Right kidney (tissue), 9 donors: ENCODE results near the gene ZNF624.
"Not testable (repeated sequence)": the region's sequence is repeated elsewhere in the genome, so short reads cannot be mapped to it uniquely, and the experiment has no call there.

ENCODE experiments used
- DNase-seq: peaks from one replicate; pipeline ENCODE4 v3.0.0-alpha.2; 2016
- long read RNA-seq, 8 donors: transcript quantifications; one replicate each; lab custom pipeline, GENCODE V29; 2026

Gene ZNF624
- long read RNA-seq, donor 1, full-length matches to known transcripts: 4 of 4 reads
- long read RNA-seq, donor 1, partial matches to known transcripts: 0 of 4 reads
- long read RNA-seq, donor 1, other reads (novel, unspliced or antisense): 0 of 4 reads
- long read RNA-seq, donor 2, full-length matches to known transcripts: 4 of 4 reads
- long read RNA-seq, donor 2, partial matches to known transcripts: 0 of 4 reads
- long read RNA-seq, donor 2, other reads (novel, unspliced or antisense): 0 of 4 reads
- long read RNA-seq, donor 3, full-length matches to known transcripts: 1 of 1 reads
- long read RNA-seq, donor 3, partial matches to known transcripts: 0 of 1 reads
- long read RNA-seq, donor 3, other reads (novel, unspliced or antisense): 0 of 1 reads
- long read RNA-seq, donor 4, full-length matches to known transcripts: 4 of 4 reads
- long read RNA-seq, donor 4, partial matches to known transcripts: 0 of 4 reads
- long read RNA-seq, donor 4, other reads (novel, unspliced or antisense): 0 of 4 reads
- long read RNA-seq, donor 5, full-length matches to known transcripts: 6 of 6 reads
- long read RNA-seq, donor 5, partial matches to known transcripts: 0 of 6 reads
- long read RNA-seq, donor 5, other reads (novel, unspliced or antisense): 0 of 6 reads
- long read RNA-seq, donor 6, full-length matches to known transcripts: 11 of 11 reads
- long read RNA-seq, donor 6, partial matches to known transcripts: 0 of 11 reads
- long read RNA-seq, donor 6, other reads (novel, unspliced or antisense): 0 of 11 reads
- long read RNA-seq, donor 7: 0 reads
- long read RNA-seq, donor 8, full-length matches to known transcripts: 6 of 6 reads
- long read RNA-seq, donor 8, partial matches to known transcripts: 0 of 6 reads
- long read RNA-seq, donor 8, other reads (novel, unspliced or antisense): 0 of 6 reads

- peak; percentile 99 for DNase-seq
Observed at GRCh38 chr17:16653367-16654041, at the start of gene ZNF624. ZNF624 (minus strand) TSS chr17:16653850.

- not testable (repeated sequence) for DNase-seq
Observed at GRCh38 chr17:16697603-16698002, 44.0 kb upstream of the ZNF624 start.

GRCh38 chr17:16690447-16690846 is 36.8 kb upstream of the ZNF624 start:
- not testable (repeated sequence) for DNase-seq

- not testable (repeated sequence) for DNase-seq
Observed at GRCh38 chr17:16689731-16690281, 36.2 kb upstream of the ZNF624 start, which contains the start of gene CCDC144A. CCDC144A (plus strand) TSS chr17:16690241; CDS start chr17:16690401, 160 bp downstream.

GRCh38 chr17:16687151-16687550 is 33.5 kb upstream of the ZNF624 start:
- DNase-seq: not testable (repeated sequence)

GRCh38 chr17:16686019-16686418 is 32.4 kb upstream of the ZNF624 start:
- not testable (repeated sequence) for DNase-seq

- DNase-seq: peak; percentile 40
Observed at GRCh38 chr17:16683290-16684138, 29.9 kb upstream of the ZNF624 start.

- DNase-seq: no peak
Observed at GRCh38 chr17:16676676-16677268, 23.1 kb upstream of the ZNF624 start.

- peak; percentile 55 for DNase-seq
Observed at GRCh38 chr17:16666907-16667636, 13.4 kb upstream of the ZNF624 start.

- DNase-seq: not testable (repeated sequence)
Observed at GRCh38 chr17:16666553-16666906, 12.9 kb upstream of the ZNF624 start.

- DNase-seq: no peak
Observed at GRCh38 chr17:16662936-16663335, 9.3 kb upstream of the ZNF624 start.

- no peak for DNase-seq
Observed at GRCh38 chr17:16661217-16661616, 7.6 kb upstream of the ZNF624 start.

GRCh38 chr17:16652847-16653366 is 743 bp downstream of the ZNF624 start:
- no peak for DNase-seq

GRCh38 chr17:16652252-16652651 is 1.4 kb downstream of the ZNF624 start:
- no peak for DNase-seq

- no peak for DNase-seq
Observed at GRCh38 chr17:16649585-16649984, 4.1 kb downstream of the ZNF624 start.

- no peak for DNase-seq
Observed at GRCh38 chr17:16639438-16639837, 14.2 kb downstream of the ZNF624 start.

GRCh38 chr17:16623282-16623681 is 30.4 kb downstream of the ZNF624 start:
- DNase-seq: no peak

GRCh38 chr17:16622540-16623277 is 30.9 kb downstream of the ZNF624 start:
- DNase-seq: no peak

GRCh38 chr17:16617481-16618060 is 36.1 kb downstream of the ZNF624 start:
- DNase-seq: no peak
